Mucosa of descending colon (tissue), 3 donors: Measurements from ENCODE around the gene PARD3B. TPM values are rescaled to one million over a fixed set of nuclear protein-coding genes. Genes with fewer than 3 reads are reported as not detected.

Experiments
- ATAC-seq: fragments of 200-7000 bp; cut with Tn5 transposase; one replicate; pipeline ENCODE4 v1.9.1; 2020; ENCODE audit warnings: mild to moderate bottlenecking, moderate library complexity
- DNase-seq, 3 donors: peaks; one replicate each; pipeline ENCODE4 v3.0.0-alpha.2; 2020
- H3K36me3 ChIP-seq: fragments of 200-600 bp; one replicate; pipeline ENCODE4 v1.8.0; 2021; ENCODE audit warnings: low read depth, mild to moderate bottlenecking
- H3K4me1 ChIP-seq: fragments of 200-600 bp; one replicate; pipeline ENCODE4 v1.8.0; 2021; ENCODE audit warnings: low read depth, mild to moderate bottlenecking
- H3K4me3 ChIP-seq: fragments of 200-600 bp; one replicate; pipeline ENCODE4 v1.8.0; 2021; ENCODE audit warnings: mild to moderate bottlenecking
- H3K9me3 ChIP-seq: fragments of 200-600 bp; one replicate; pipeline ENCODE4 v1.8.0; 2021; ENCODE audit warnings: mild to moderate bottlenecking
- intact Hi-C, 2 donors: fragments of 100-400 bp; cut with DNase I in 1 of 2; cut with micrococcal nuclease in 1 of 2; formaldehyde crosslinking; loops; one replicate each; pipeline versions ENCODE4 v1.11.0 to v1.11.1; 2022; cut with DNase I, micrococcal nuclease
- total RNA-seq, 3 donors: library from RNA; stranded (reverse); fragmentation: NEBNext Ultra II Directional in 2 of 3; extraction: Animal tissue kit (Norgen Biotek cat#: 25700) in 2 of 3; gene quantifications; one replicate each; pipeline versions ENCODE4 v1.2.1 to v1.2.4, GENCODE V29; 2021 to 2023
- TF ChIP-seq, protein P1 (sequence below): fragments of 200-600 bp; IDR thresholded peaks from one replicate; pipeline ENCODE4 v1.8.0; 2022; ENCODE audit warnings: antibody characterized with exemption, mild to moderate bottlenecking
- donor health status: DM: no; HTN: no; CAD: no; lungs with moderate emphysema.
- donor health status: DM: no; HTN: no; CAD: no.
- donor health status: DM: no; HTN: yes; CAD: no.

The PARD3B gene
- total RNA-seq, 3 donors from 2014 or later = 21.1 to 56.8 (median 44.0) TPM

DNA sequence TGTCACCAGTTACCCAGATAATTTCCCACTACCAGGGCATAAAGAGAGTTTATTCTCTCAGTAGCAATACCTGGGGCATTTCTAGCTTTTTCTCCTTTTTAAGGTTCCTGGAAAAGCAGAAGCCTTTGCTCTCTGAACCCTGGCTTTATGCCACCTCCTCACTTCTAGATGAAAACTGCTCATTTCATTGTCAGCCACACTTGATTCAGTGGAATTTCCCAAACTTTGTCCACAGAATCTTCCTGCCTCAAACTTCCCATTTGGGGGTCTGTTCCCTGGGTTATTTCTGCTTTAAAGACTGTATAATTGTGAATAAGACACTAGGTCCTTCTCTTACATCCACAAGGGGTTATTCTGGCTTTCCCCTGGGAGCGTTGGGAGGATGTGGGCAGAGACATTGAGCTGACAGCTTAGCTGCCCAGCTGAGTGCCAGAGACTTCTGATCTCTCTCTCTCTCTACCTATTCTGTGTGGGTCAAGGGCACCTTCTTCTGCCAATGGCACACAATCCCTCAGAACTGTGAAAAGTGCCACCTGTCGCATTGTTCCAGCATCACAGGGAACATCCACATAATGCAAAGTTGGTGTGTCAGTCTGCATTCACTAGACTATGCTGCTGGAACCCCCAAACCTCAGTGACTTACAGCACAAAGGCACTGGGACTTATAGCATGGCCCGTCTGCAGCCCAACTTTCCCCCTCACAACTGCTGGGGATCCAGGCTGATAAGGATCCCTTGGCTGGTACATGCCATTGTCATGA is 1117.1 kb downstream of the PARD3B start:
- Histone ChIP-seq H3K4me3 (no peak overlapping the region), H3K9me3 (no peaks in the 10 kb centered on the region), H3K36me3 (no peaks in the 10 kb centered on the region), H3K4me1 (no peaks in the 10 kb centered on the region)
- intact Hi-C loops = no loop called here
- no peak for DNase-seq
- TF ChIP-seq, protein P1, sequence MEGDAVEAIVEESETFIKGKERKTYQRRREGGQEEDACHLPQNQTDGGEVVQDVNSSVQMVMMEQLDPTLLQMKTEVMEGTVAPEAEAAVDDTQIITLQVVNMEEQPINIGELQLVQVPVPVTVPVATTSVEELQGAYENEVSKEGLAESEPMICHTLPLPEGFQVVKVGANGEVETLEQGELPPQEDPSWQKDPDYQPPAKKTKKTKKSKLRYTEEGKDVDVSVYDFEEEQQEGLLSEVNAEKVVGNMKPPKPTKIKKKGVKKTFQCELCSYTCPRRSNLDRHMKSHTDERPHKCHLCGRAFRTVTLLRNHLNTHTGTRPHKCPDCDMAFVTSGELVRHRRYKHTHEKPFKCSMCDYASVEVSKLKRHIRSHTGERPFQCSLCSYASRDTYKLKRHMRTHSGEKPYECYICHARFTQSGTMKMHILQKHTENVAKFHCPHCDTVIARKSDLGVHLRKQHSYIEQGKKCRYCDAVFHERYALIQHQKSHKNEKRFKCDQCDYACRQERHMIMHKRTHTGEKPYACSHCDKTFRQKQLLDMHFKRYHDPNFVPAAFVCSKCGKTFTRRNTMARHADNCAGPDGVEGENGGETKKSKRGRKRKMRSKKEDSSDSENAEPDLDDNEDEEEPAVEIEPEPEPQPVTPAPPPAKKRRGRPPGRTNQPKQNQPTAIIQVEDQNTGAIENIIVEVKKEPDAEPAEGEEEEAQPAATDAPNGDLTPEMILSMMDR = no peak
- no peak for ATAC-seq

DNA sequence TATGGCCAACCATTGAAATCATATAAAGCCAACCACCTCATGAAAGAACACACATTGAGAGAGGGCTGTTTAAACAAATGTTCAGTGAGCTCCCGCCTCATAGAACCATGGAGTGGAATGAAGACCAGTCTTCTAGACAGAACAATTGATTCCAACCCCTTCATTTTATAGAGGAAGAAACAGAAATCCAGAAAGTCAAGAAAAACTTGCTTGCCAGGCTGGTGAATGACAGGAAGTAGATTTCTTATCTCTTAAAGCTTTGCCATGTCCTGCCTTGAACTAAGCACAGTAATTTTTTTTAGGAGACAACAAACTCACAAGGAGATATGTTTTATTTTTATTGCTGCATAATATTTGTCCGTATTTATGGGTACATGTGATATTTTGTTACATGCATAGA is 1120.5 kb downstream of the PARD3B start:
- Histone ChIP-seq H3K4me1 (no peaks in the 10 kb centered on the region), H3K36me3 (no peaks in the 10 kb centered on the region), H3K4me3 (no peak overlapping the region), H3K9me3 (no peaks in the 10 kb centered on the region)
- no peak for ATAC-seq
- intact Hi-C loops = no loop called here
- TF ChIP-seq, protein P1 = no peak
- no peak for DNase-seq
